ENCODE results near the gene SUSD1.

GRCh38 chr9:112130997-112131396 lies 44.1 kb downstream of the SUSD1 start:
- TF ChIP-seq POLR2AphosphoS5 (IDR thresholded peaks at IDR 0.05) (no peak), CTCF (IDR thresholded peaks at IDR 0.05) (no peak), POLR2A (IDR thresholded peaks at IDR 0.05) (no peak)
